Parathyroid adenoma (tissue), 2 donors: ENCODE measurements around the gene SESTD1.

ENCODE experiments used
- H2AFZ ChIP-seq: fragments of 300-600 bp; sonication (generic); one replicate; pipeline ENCODE4 v1.7.0; 2017; ENCODE audit warnings: antibody characterized with exemption, mild to moderate bottlenecking
- H3K27ac ChIP-seq: fragments of 300-600 bp; sonication (generic); one replicate; pipeline ENCODE4 v1.7.0; 2017
- H3K27me3 ChIP-seq: fragments of 300-600 bp; sonication (generic); one replicate; pipeline ENCODE4 v1.7.0; 2017; ENCODE audit warnings: low read length; ENCODE audit not compliant: control insufficient read depth, insufficient read depth
- H3K36me3 ChIP-seq: fragments of 300-600 bp; sonication (generic); one replicate; pipeline ENCODE4 v1.7.0; 2017; ENCODE audit warnings: low read length; ENCODE audit not compliant: control insufficient read depth, insufficient read depth
- H3K4me1 ChIP-seq: fragments of 300-600 bp; sonication (generic); one replicate; pipeline ENCODE4 v1.7.0; 2017; ENCODE audit warnings: control low read depth
- H3K4me2 ChIP-seq: fragments of 300-600 bp; sonication (generic); one replicate; pipeline ENCODE4 v1.7.0; 2017; ENCODE audit warnings: low read length
- H3K4me3 ChIP-seq: fragments of 300-600 bp; sonication (generic); one replicate; pipeline ENCODE4 v1.7.0; 2017; ENCODE audit warnings: low read depth, low read length
- H3K79me2 ChIP-seq: fragments of 300-600 bp; sonication (generic); one replicate; pipeline ENCODE4 v1.7.0; 2017; ENCODE audit warnings: control low read depth
- H3K9ac ChIP-seq: fragments of 300-600 bp; sonication (generic); one replicate; pipeline ENCODE4 v1.7.0; 2017; ENCODE audit warnings: mild to moderate bottlenecking
- H3K9me3 ChIP-seq: fragments of 300-600 bp; sonication (generic); one replicate; pipeline ENCODE4 v1.7.0; 2017; ENCODE audit warnings: low read length; ENCODE audit not compliant: control insufficient read depth
- CTCF ChIP-seq: fragments of 300-600 bp; sonication (generic); IDR thresholded peaks from one replicate; pipeline ENCODE4 v1.7.0; 2017; ENCODE audit warnings: antibody characterized with exemption, mild to moderate bottlenecking
- donor health status: primary hyperparathyroidism.

The SESTD1 gene

GRCh38 chr2:179233626-179234430 lies 30.8 kb downstream of the SESTD1 start:
- Histone ChIP-seq H3K4me3 (no peak overlapping the region), H3K9ac (no peak overlapping the region), H2AFZ (no peak overlapping the region), H3K27ac (no peak overlapping the region), H3K79me2 (peaks cover 2% of the 10 kb centered on the region), H3K36me3 (no peaks in the 10 kb centered on the region), H3K4me1 (no peaks in the 10 kb centered on the region), H3K9me3 (no peaks in the 10 kb centered on the region), H3K27me3 (no peaks in the 10 kb centered on the region), H3K4me2 (no peak overlapping the region)
- TF ChIP-seq CTCF, result no peak

DNA sequence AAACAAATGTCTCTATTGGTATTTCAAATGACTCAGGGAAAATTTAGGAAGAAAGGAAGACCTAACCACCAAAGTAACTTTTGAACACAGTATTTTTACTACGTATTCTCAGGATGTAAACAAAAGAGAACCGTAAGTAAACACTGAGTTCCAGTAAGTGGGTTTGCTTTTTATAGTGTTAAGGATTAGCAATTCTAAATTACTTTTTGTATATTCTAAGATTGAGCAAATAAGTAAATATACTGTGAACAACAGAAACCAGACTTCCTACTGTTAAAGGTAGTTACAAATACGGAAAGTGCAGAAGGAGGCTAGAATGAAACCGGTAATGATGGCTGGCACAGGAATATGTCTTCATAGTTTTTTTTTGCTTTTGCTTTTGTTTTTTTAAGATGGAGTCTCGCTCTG lies 31.5 kb downstream of the SESTD1 start:
- no peak for TF ChIP-seq CTCF
- no peak overlapping the region for H3K4me2 ChIP-seq
- peaks cover 2% of the 10 kb centered on the region for H3K79me2 ChIP-seq
- H3K9ac ChIP-seq, result no peak overlapping the region
- no peaks in the 10 kb centered on the region for H3K36me3 ChIP-seq
- H2AFZ ChIP-seq, result no peak overlapping the region
- no peak overlapping the region for H3K4me3 ChIP-seq
- no peaks in the 10 kb centered on the region for H3K4me1 ChIP-seq
- H3K27me3 ChIP-seq, result no peaks in the 10 kb centered on the region
- H3K9me3 ChIP-seq, result no peaks in the 10 kb centered on the region
- no peak overlapping the region for H3K27ac ChIP-seq

DNA sequence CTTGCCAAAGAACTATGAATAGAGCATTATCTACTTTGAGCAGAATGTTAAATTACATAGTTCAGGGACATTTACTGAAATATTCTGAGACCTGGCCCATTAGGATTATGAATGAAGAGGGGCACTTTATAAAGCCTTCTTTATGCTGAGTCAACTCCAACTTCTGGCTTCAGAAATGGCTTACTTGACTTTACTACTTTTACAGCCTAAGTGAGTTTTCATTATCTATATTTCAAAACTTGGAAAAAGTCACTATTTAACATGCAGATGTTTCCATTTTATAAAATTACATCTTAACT lies 37.7 kb downstream of the SESTD1 start:
- H3K4me1 ChIP-seq, result no peaks in the 10 kb centered on the region
- H3K9ac ChIP-seq, result no peak overlapping the region

GRCh38 chr2:179226203-179226960 lies 38.2 kb downstream of the SESTD1 start:
- H3K4me2 ChIP-seq, result no peak overlapping the region
- TF ChIP-seq CTCF, result no peak
- H3K79me2 ChIP-seq, result no peaks in the 10 kb centered on the region
- no peaks in the 10 kb centered on the region for H3K36me3 ChIP-seq
- no peak overlapping the region for H3K4me3 ChIP-seq
- H3K27me3 ChIP-seq, result no peaks in the 10 kb centered on the region
- H3K4me1 ChIP-seq, result no peaks in the 10 kb centered on the region
- no peak overlapping the region for H3K9ac ChIP-seq
- no peak overlapping the region for H3K27ac ChIP-seq
- H3K9me3 ChIP-seq, result no peaks in the 10 kb centered on the region
- no peak overlapping the region for H2AFZ ChIP-seq

More for the DNA sequence above, 37.7 kb downstream of the SESTD1 start:
- no peak overlapping the region for H3K4me3 ChIP-seq
- no peaks in the 10 kb centered on the region for H3K36me3 ChIP-seq
- no peak overlapping the region for H3K4me2 ChIP-seq
- H3K79me2 ChIP-seq, result no peaks in the 10 kb centered on the region
- H2AFZ ChIP-seq, result no peak overlapping the region
- no peaks in the 10 kb centered on the region for H3K27me3 ChIP-seq
- H3K9me3 ChIP-seq, result no peaks in the 10 kb centered on the region
- H3K27ac ChIP-seq, result no peak overlapping the region
- no peak for TF ChIP-seq CTCF
